ENCODE measurements around the gene UBE2M.

UBE2M gene

GRCh38 chr19:58538257-58539168, 19.9 kb downstream of the UBE2M start:
- DNase-seq: no peak

DNA sequence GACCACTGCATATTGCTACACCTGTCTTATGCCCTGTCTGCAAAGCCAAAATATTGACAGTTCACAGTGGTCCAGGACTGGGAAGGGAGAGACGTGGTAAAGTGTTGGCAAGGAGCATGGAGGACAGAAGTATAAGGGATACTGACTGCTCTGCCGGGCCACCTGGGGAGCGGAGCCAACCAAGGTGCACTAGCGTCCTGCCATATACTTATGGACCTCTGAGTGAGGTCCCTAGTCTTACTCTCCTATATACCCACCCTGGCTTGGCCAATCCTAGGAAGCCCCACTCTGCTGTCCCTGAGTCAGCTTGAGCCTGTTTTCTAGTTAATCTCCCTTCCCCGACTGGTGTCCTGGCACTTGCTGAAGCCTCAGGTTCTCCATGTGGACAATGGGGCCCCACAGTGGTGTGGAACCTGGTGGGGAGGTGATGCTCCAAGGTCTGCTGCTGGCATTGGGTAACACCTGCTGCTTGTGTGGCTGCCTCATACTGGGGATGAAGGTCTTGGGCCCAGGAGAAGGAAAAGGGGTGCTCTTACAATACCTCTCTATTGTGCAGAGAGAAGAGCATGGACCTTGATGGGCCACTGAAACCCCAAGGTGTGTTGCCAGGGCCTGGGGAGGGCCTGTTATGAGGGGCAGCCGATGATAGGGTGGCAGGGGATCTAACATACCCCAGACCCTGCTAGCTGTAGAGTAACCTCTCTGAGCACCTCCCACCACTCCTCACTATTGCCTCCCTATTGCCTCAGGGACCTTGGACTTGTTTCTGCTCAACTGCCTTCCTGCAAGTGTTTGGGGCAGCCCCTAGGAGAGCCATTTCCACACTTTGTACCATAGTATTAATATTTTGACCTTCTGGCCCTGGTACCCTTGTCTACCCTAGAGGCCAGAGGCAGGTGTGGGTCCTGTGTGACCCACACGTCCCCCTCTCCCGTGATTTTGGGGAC, 21.3 kb downstream of the UBE2M start:
- no peak for DNase-seq

- DNase-seq: no peak
Observed at GRCh38 chr19:58535857-58536256, 22.6 kb downstream of the UBE2M start.

- no peak for DNase-seq
Observed at GRCh38 chr19:58531034-58531840, 27.2 kb downstream of the UBE2M start.

DNA sequence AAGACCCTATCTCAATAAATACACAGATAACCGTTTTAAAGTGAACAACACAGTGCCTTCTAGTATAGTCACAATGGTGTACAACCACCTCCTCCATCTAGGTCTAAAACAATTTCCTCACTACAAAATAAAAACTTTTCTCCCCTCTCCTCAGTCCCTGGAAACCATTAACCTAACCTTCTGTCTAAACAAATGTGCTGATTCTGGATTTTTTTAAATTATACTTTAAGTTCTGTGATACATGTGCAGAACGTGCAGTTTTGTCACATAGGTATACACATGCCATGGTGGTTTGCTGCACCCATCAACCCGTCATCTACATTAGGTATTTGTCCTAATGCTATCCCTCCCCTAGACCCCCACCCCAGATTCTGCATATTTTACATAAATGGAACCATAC, 29.0 kb downstream of the UBE2M start:
- DNase-seq: no peak

DNA sequence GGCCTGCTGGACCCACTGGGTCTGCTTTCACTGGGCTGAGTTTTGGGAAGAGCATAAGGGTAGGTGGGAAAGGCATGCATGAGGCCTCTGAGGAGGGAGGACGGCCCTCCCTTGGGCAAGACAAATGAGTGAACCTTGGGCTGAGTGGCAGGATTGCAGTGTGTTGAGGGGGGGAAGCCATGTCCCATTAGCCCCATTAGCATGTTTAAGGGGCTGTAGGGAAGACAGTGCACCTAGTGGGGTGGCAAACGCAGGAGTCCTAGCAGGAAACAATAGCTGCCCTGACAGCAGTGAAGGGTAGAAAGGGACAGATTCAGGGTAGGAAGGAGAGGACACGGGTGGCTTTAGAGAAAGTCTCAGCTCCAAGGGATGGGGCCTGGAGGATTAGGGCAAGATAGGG, 35.7 kb downstream of the UBE2M start:
- no peak for DNase-seq

GRCh38 chr19:58521651-58522050, 36.8 kb downstream of the UBE2M start:
- DNase-seq: peak; percentile 37

GRCh38 chr19:58520257-58520599, 38.2 kb downstream of the UBE2M start:
- no peak for DNase-seq

DNA sequence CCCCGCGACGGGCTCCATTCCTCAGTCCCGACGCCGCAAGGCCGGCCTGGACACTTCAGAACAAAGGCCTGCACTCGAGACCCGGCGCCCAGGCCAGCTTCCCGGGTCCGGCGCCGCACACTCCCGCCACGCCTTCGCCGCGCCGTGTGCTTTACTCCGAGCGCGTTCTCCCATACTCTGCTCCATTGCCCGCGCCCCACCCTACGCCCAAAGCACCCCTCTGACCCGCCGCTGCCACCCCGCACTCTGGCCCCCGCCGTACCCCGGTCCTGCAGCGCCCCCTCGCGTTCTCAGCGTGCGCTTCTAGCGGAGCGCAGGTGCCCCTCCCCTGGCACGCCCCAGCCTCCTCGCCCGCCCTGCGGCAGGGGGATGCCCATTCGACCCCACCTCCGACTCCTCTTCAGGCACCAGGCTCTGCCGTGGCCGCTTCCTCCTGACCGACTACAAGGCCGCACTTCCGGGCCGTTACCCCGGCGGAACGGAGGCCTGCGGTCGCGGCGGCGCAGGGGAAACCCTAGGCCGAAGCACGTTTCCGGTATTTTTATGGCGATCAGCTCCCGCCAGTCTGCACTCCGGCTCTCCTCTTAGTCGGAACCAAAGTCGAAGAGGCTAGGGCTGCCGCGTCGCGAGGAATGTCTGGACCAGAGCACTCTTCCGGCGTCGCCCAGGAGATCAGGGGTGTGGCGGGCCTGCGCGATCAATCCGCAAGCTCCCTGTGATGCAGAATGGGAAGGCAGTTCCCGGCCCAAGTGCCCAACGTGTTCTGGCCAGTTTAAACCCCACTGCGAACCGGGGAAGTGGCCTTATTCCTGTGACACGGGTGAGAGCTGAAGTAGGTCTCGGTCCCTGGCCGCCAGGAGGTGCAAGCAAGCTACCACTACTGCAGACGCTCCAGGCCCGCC, 38.8 kb downstream of the UBE2M start, which contains the start of gene ZBTB45:
Gene ZBTB45 (minus strand): TSS at position 456 of the 902 bp plus-strand sequence. CDS start 2,137 bp downstream, outside the sequence.
- DNase-seq: peak; percentile 95

GRCh38 chr19:58519087-58519354, 39.4 kb downstream of the UBE2M start:
- DNase-seq: peak; percentile 61

- DNase-seq: peak; percentile 61
Observed at GRCh38 chr19:58518256-58519086, 39.9 kb downstream of the UBE2M start.

- no peak for DNase-seq
Observed at GRCh38 chr19:58516964-58517833, 41.2 kb downstream of the UBE2M start.

DNA sequence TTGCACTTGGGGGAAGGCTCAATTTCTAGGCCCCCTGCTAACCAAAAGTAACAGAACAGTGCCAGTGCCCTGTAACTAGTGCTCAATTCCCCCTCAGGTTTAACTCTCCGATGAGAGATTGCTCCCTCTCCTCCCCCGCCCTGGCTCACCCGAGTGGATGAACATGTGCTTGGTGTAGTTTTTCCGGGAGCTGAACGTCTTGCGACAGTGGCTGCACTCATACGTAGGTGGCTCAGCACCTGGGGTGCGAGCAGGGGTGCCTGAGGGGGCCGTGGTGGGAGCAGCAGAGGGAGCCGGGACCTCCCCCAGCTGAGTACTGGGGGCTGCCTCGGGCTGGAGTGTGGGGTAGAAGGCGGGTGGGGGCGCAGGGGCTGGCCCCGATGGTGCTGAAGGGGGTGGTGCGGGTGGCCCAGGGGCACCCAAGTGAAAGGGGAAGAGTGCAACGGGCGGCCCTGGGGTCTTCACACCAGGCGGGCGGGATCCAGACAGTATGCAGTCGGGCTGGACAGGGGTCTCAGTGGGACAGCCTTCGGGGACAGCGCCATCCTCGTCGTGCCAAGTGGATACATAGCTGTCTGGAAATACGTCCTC, 42.1 kb downstream of the UBE2M start:
- DNase-seq: no peak

GRCh38 chr19:58515259-58515658, 43.2 kb downstream of the UBE2M start:
- DNase-seq: no peak

DNA sequence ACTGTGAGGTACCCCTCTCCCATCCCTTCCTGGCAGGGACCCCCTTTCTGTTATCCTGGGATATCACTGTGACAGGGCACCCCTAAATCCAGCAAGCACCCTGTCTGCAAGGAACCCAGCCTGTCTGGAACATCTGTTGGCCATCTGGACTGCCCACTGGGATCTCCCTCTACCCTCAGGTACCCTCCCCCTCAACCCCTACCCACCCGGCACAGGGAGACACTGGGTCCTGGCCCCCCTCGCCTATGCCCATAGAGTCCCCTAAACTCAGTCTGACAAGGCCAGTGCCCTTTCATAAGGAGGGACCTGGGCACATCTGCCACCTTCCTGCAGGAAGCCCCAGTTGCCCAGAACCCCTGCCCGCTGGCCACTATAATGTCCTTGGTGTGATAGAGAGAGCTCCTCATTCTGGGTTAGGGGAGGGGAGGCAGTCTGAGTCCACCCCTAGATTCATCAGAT, 43.8 kb downstream of the UBE2M start:
- no peak for DNase-seq

- DNase-seq: peak; percentile 95
Observed at GRCh38 chr19:58513694-58514563, 44.5 kb downstream of the UBE2M start.

- no peak for DNase-seq
Observed at GRCh38 chr19:58513213-58513693, 45.2 kb downstream of the UBE2M start.

All from inflammatory macrophage treated with lipopolysaccharide for 4 hours (primary cell).